A549 (cell line): ENCODE data around the gene GPR176. TPM values are rescaled to one million over a fixed set of nuclear protein-coding genes. Genes with fewer than 3 reads are reported as not detected.

Experiments
- ATAC-seq, 2 experiments: fragments of 200-7000 bp in 1 of 2; fragments of >200 bp in 1 of 2; cut with Nextera tagmentation in 1 of 2; cut with Tn5 transposase in 1 of 2; 3 replicates each; pipeline versions ENCODE4 v1.8.0 to v1.9.1; 2018 to 2020; ENCODE audit warnings: mild to moderate bottlenecking in 1 of 2, moderate library complexity in 1 of 2
- CTCF ChIA-PET: fragments of 300-600 bp; sonication (Branson Sonifier 250); formaldehyde crosslinking; extraction: SDS; loops from one replicate; lab custom pipeline; 2021; ENCODE audit warnings: antibody characterized with exemption, inconsistent platforms; lab: Yijun Ruan, JAX
- POLR2A ChIA-PET: fragments of 350-600 bp; formaldehyde crosslinking; extraction: SDS; loops from one replicate; lab custom pipeline; 2021; ENCODE audit warnings: antibody characterized with exemption, inconsistent platforms; lab: Yijun Ruan, JAX
- DNase-seq, 2 experiments: peaks; one replicate each; pipeline versions ENCODE4 v3.0.0 to v3.0.0-alpha.2; 2011 to 2016; ENCODE audit warnings: low read depth in 1 of 2, low spot score in 1 of 2
- FAIRE-seq: peaks from 2 replicates; lab custom pipeline; 2011; peaks lifted over from hg19 to GRCh38; lab: Jason Lieb, UNC
- H3K27ac ChIP-seq, 2 experiments: fragments of >200 bp; sonication (Bioruptor Twin); formaldehyde crosslinking; 3 replicates each; pipeline ENCODE4 v1.5.1; 2016 to 2017
- H3K4me1 ChIP-seq: fragments of >200 bp; sonication (Bioruptor Twin); formaldehyde crosslinking; 3 replicates; pipeline ENCODE4 v1.6.1; 2016
- H3K4me2 ChIP-seq: fragments of >200 bp; sonication (Bioruptor Twin); formaldehyde crosslinking; 3 replicates; pipeline ENCODE4 v1.6.1; 2016
- H3K4me3 ChIP-seq: fragments of >200 bp; sonication (Bioruptor Twin); formaldehyde crosslinking; 3 replicates; pipeline ENCODE4 v1.5.1; 2016
- H3K9me3 ChIP-seq: fragments of >200 bp; sonication (Bioruptor Twin); formaldehyde crosslinking; 3 replicates; pipeline ENCODE4 v1.6.1; 2016
- BHLHE40 ChIP-seq: IDR thresholded peaks from 2 replicates; pipeline ENCODE4 v1.6.1; 2012; ENCODE audit warnings: low read depth, low read length, inconsistent platforms
- CBX2 ChIP-seq: fragments of 200-600 bp; sonication (generic); IDR thresholded peaks from 2 replicates; pipeline ENCODE4 v1.6.1; 2016; ENCODE audit warnings: low read depth, mild to moderate bottlenecking, borderline replicate concordance
- CEBPB ChIP-seq, 2 experiments: fragments of >200 bp in 1 of 2; sonication (Bioruptor Twin) in 1 of 2; formaldehyde crosslinking in 1 of 2; IDR thresholded peaks; 2 replicates each; pipeline ENCODE4 v1.6.1; 2012 to 2016
- CHD4 ChIP-seq: fragments of 200-600 bp; sonication (generic); IDR thresholded peaks from 2 replicates; pipeline ENCODE4 v1.6.1; 2016; ENCODE audit warnings: antibody characterized with exemption, mild to moderate bottlenecking, borderline replicate concordance
- EHF ChIP-seq: fragments of 250-450 bp; sonication (Bioruptor Pico); IDR thresholded peaks from 2 replicates; pipeline ENCODE4 v1.5.0; 2020; ENCODE audit warnings: mild to moderate bottlenecking
- EHMT2 ChIP-seq: fragments of 200-600 bp; sonication (generic); IDR thresholded peaks from 2 replicates; pipeline ENCODE4 v1.6.1; 2016; ENCODE audit warnings: antibody characterized with exemption, low read depth, mild to moderate bottlenecking, moderate library complexity
- FOXS1 ChIP-seq: fragments of 250-450 bp; sonication (Bioruptor Pico); IDR thresholded peaks from 2 replicates; pipeline ENCODE4 v1.5.0; 2020; ENCODE audit warnings: mild to moderate bottlenecking, moderate library complexity
- GATA3 ChIP-seq: IDR thresholded peaks from 2 replicates; pipeline ENCODE4 v1.6.1; 2012; ENCODE audit warnings: borderline replicate concordance
- HDAC2 ChIP-seq: fragments of 200-600 bp; sonication (generic); IDR thresholded peaks from 2 replicates; pipeline ENCODE4 v1.6.1; 2016
- HEYL ChIP-seq: fragments of 250-450 bp; sonication (Bioruptor Pico); IDR thresholded peaks from 2 replicates; pipeline ENCODE4 v1.8.0; 2021; ENCODE audit warnings: mild to moderate bottlenecking, moderate library complexity
- HOXA7 ChIP-seq: fragments of 250-450 bp; sonication (Bioruptor Pico); IDR thresholded peaks from 2 replicates; pipeline ENCODE4 v1.5.0; 2020; ENCODE audit warnings: mild to moderate bottlenecking, moderate library complexity
- JUNB ChIP-seq: fragments of >200 bp; sonication (Bioruptor Twin); formaldehyde crosslinking; IDR thresholded peaks from 2 replicates; pipeline ENCODE4 v1.6.1; 2016
- KDM5A ChIP-seq: fragments of 200-600 bp; sonication (generic); IDR thresholded peaks from 2 replicates; pipeline ENCODE4 v1.6.1; 2016; ENCODE audit warnings: antibody characterized with exemption, mild to moderate bottlenecking
- NPAS2 ChIP-seq: fragments of 250-450 bp; sonication (Bioruptor Pico); IDR thresholded peaks from 2 replicates; pipeline ENCODE4 v1.8.0; 2022; ENCODE audit warnings: mild to moderate bottlenecking, moderate library complexity, borderline replicate concordance
- PHF8 ChIP-seq: fragments of 200-600 bp; sonication (generic); IDR thresholded peaks from 2 replicates; pipeline ENCODE4 v1.6.1; 2016; ENCODE audit warnings: low read depth, mild to moderate bottlenecking, antibody characterized with exemption, moderate library complexity, borderline replicate concordance
- RCOR1 ChIP-seq: fragments of 150-350 bp; IDR thresholded peaks from 2 replicates; pipeline ENCODE4 v1.6.1; 2014; ENCODE audit warnings: antibody characterized with exemption, low read length, low read depth
- SREBF2 ChIP-seq: fragments of 450-650 bp; IDR thresholded peaks from 2 replicates; pipeline ENCODE4 v1.6.1; 2014; ENCODE audit warnings: mild to moderate bottlenecking, moderate library complexity
- TP53 ChIP-seq: fragments of 250-450 bp; sonication (Bioruptor Pico); IDR thresholded peaks from 2 replicates; pipeline ENCODE4 v1.5.0; 2021; ENCODE audit warnings: mild to moderate bottlenecking, moderate library complexity
- ZC3H11A ChIP-seq: fragments of 450-650 bp; IDR thresholded peaks from 2 replicates; pipeline ENCODE4 v1.6.1; 2014; ENCODE audit warnings: antibody characterized with exemption, mild to moderate bottlenecking
- ZFP36 ChIP-seq: fragments of 450-650 bp; IDR thresholded peaks from 2 replicates; pipeline ENCODE4 v1.6.1; 2014; ENCODE audit warnings: borderline replicate concordance; ENCODE audit not compliant: partially characterized antibody
- ZSCAN20 ChIP-seq: fragments of 250-450 bp; sonication (Bioruptor Pico); IDR thresholded peaks from 2 replicates; pipeline ENCODE4 v1.8.0; 2022; ENCODE audit warnings: mild to moderate bottlenecking, moderate library complexity
- WGBS: methylation state at CpG from one replicate; pipeline ENCODE4 v1.1.6; 2017; ENCODE audit errors: missing lambda C conversion rate; 5-methylcytosine and 5-hydroxymethylcytosine counted together
- polyA plus RNA-seq, 4 experiments: library from polyadenylated mRNA; depleted of rRNA in 3 of 4; stranded (reverse); fragments of >200 nt; fragmentation: RNase III in 1 of 4; extraction: RNeasy Plus Mini Kit Qiagen cat#74134 plus additional on column Dnase treatment in 1 of 4; gene quantifications; 2 replicates in 3 of 4; 3 replicates in 1 of 4; pipeline ENCODE4 v1.2.3, GENCODE V29; 2011 to 2017
- TF ChIP-seq, protein P1 (sequence below): IDR thresholded peaks from 2 replicates; pipeline ENCODE4 v1.6.1; 2012
- TF ChIP-seq, protein P2 (sequence below): fragments of 250-450 bp; sonication (Bioruptor Pico); IDR thresholded peaks from 2 replicates; pipeline ENCODE4 v1.5.0; 2021; ENCODE audit warnings: mild to moderate bottlenecking, moderate library complexity, borderline replicate concordance
- TF ChIP-seq, protein P3 (sequence below): IDR thresholded peaks from 2 replicates; pipeline ENCODE4 v1.6.1; 2012

Gene GPR176
- polyA plus RNA-seq, 2 of the 4 experiments (the other 2 are of a cell fraction) = 1.5 to 8.1 TPM

DNA sequence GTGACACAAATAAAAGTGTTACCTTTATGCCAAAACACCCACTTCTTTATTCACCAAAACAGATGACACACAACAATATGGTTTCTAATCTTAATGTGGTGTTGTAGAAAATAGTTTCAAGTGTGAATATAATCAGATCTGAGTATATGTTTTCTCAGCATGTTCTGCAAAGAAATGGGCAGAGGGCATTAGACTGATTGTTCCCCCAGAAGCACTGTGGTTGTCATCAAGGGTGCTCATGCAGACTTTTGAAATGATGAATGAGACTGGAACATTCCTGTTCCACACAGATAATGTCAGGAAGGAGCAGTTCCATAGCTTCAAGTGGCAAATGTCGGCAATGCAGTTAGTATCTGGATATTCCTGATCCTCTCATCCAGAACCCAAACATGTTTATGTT lies 37.5 kb downstream of the GPR176 start:
- Histone ChIP-seq H3K9me3 (no peaks in the 10 kb centered on the region), H3K4me3 (no peak overlapping the region), H3K4me1 (0 out of 3 replicates have a peak, but pooled peaks cover 4% of the 10 kb centered on the region), H3K4me2 (no peak overlapping the region), H3K27ac (no peak overlapping the region)
- CTCF ChIA-PET = no interaction called here
- FAIRE-seq (no peak), DNase-seq (no peak), ATAC-seq (no peak)
- TF ChIP-seq BHLHE40 = no peak
- TF ChIP-seq EHMT2 = no peak
- TF ChIP-seq CBX2 = no peak
- TF ChIP-seq, protein P1, sequence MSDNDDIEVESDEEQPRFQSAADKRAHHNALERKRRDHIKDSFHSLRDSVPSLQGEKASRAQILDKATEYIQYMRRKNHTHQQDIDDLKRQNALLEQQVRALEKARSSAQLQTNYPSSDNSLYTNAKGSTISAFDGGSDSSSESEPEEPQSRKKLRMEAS = no peak
- TF ChIP-seq EHF (CRISPR knock-in tag) = no peak
- no peak for TF ChIP-seq TP53 (CRISPR knock-in tag)
- TF ChIP-seq, protein P2, sequence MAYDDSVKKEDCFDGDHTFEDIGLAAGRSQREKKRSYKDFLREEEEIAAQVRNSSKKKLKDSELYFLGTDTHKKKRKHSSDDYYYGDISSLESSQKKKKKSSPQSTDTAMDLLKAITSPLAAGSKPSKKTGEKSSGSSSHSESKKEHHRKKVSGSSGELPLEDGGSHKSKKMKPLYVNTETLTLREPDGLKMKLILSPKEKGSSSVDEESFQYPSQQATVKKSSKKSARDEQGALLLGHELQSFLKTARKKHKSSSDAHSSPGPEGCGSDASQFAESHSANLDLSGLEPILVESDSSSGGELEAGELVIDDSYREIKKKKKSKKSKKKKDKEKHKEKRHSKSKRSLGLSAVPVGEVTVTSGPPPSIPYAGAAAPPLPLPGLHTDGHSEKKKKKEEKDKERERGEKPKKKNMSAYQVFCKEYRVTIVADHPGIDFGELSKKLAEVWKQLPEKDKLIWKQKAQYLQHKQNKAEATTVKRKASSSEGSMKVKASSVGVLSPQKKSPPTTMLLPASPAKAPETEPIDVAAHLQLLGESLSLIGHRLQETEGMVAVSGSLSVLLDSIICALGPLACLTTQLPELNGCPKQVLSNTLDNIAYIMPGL (CRISPR knock-in tag) = no peak
- no peak for TF ChIP-seq ZSCAN20 (CRISPR knock-in tag)
- POLR2A ChIA-PET = no interaction called here
- WGBS = 100% methylated on average over 1 of the region's 1 CpG

DNA sequence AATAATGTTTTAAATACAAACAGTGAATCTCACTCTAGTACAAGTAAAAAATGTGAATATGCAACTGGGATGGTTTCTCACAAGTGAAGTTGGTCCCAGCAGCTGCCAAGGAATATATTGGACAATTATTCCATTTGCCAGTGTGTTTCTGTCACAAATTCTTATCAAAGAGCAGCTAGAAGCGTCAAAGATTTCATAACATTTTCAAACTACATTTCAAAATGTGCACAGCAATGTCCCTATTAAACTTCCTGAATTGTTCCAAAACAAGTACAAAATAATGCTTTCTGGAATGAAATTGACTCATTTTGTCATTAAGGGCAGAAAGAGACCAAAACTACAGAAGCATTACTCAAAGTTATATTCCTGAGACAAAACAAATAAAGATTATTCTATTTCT lies 38.3 kb downstream of the GPR176 start:
- no peak overlapping the region for H3K4me3 ChIP-seq
- WGBS = 63% methylated on average over 1 of the region's 1 CpG
- FAIRE-seq (no peak), ATAC-seq (no peak), DNase-seq (no peak)
- ChIA-PET CTCF (no interaction called here), POLR2A (no interaction called here)
- H3K4me1 ChIP-seq = 0 out of 3 replicates have a peak, but pooled peaks cover 4% of the 10 kb centered on the region
- H3K27ac ChIP-seq = no peak overlapping the region
- no peak overlapping the region for H3K4me2 ChIP-seq
- H3K9me3 ChIP-seq = no peaks in the 10 kb centered on the region
- TF ChIP-seq ZC3H11A (no peak), CEBPB (IDR thresholded peaks at IDR 0.05) (no peak), JUNB (no peak), GATA3 (no peak), ZFP36 (no peak), HDAC2 (no peak), FOXS1 (CRISPR knock-in tag) (no peak), KDM5A (no peak), NPAS2 (CRISPR knock-in tag) (no peak), RCOR1 (no peak), HEYL (CRISPR knock-in tag) (no peak), PHF8 (no peak), HOXA7 (CRISPR knock-in tag) (no peak), CHD4 (no peak), SREBF2 (no peak)
- TF ChIP-seq, protein P3, sequence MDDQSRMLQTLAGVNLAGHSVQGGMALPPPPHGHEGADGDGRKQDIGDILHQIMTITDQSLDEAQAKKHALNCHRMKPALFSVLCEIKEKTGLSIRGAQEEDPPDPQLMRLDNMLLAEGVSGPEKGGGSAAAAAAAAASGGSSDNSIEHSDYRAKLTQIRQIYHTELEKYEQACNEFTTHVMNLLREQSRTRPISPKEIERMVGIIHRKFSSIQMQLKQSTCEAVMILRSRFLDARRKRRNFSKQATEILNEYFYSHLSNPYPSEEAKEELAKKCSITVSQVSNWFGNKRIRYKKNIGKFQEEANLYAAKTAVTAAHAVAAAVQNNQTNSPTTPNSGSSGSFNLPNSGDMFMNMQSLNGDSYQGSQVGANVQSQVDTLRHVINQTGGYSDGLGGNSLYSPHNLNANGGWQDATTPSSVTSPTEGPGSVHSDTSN = no peak
